Naive thymus-derived CD8-positive, alpha-beta T cell (primary cell): ENCODE measurements around the gene TBC1D8. TPM values are rescaled to one million over a fixed set of nuclear protein-coding genes. Genes with fewer than 3 reads are reported as not detected.
"Not testable (repeated sequence)": the region's sequence is repeated elsewhere in the genome, so short reads cannot be mapped to it uniquely, and the experiment has no call there.

ENCODE experiments used
- ATAC-seq, 2 donors: fragments of 150-1000 bp; cut with Tn5 transposase in 1 of 2; sonication (Bioruptor Pico), chemical (Tn5 transposase) in 1 of 2; 1 replicate in 1 of 2; 2 replicates in 1 of 2; pipeline ENCODE4 v1.10.0; 2021; ENCODE audit warnings: mild to moderate bottlenecking in 2 of 2, moderate library complexity in 2 of 2
- POLR2A ChIA-PET: fragments of 350-600 bp; sonication (Branson Sonifier 250); formaldehyde crosslinking; loops from one replicate; lab custom pipeline; 2021; ENCODE audit warnings: antibody characterized with exemption; lab: Charles Lee
- DNase-seq, 10 donors: peaks; one replicate each; pipeline versions ENCODE4 v3.0.0 to v3.0.0-alpha.2; 2020 to 2022
- H3K27ac Mint-ChIP-seq, 10 donors: one replicate each; pipeline ENCODE4 v1.8.0; 2020 to 2022; ENCODE audit warnings: mild to moderate bottlenecking in 10 of 10, mixed read lengths in 10 of 10, moderate library complexity in 4 of 10, inconsistent platforms in 1 of 10
- H3K27me3 Mint-ChIP-seq, 5 donors: one replicate each; pipeline ENCODE4 v1.8.0; 2021 to 2022; ENCODE audit warnings: mixed read lengths in 5 of 5
- H3K36me3 Mint-ChIP-seq, 3 donors: one replicate each; pipeline ENCODE4 v1.8.0; 2020 to 2022; ENCODE audit warnings: mixed read lengths in 3 of 3, mild to moderate bottlenecking in 2 of 3, inconsistent platforms in 1 of 3
- H3K4me1 Mint-ChIP-seq, 4 donors: one replicate each; pipeline ENCODE4 v1.8.0; 2021 to 2022; ENCODE audit warnings: mixed read lengths in 4 of 4
- H3K4me3 Mint-ChIP-seq, 10 donors: one replicate each; pipeline ENCODE4 v1.8.0; 2020 to 2022; ENCODE audit warnings: mild to moderate bottlenecking in 10 of 10, mixed read lengths in 10 of 10, moderate library complexity in 6 of 10, inconsistent platforms in 1 of 10
- H3K9me3 Mint-ChIP-seq, 9 donors: one replicate each; pipeline ENCODE4 v1.8.0; 2020 to 2022; ENCODE audit warnings: mixed read lengths in 9 of 9, mild to moderate bottlenecking in 3 of 9, inconsistent platforms in 1 of 9, moderate library complexity in 1 of 9
- polyA plus RNA-seq, 3 donors: library from polyadenylated mRNA; unstranded; fragments of 300-500 nt; fragmentation: Illumina TruSeq; gene quantifications; one replicate each; pipeline ENCODE4 v1.2.3, GENCODE V29; 2021
- total RNA-seq, 8 experiments: library from RNA in 2 of 8; stranded (reverse) in 2 of 8; gene quantifications; one replicate each; pipeline ENCODE4 v1.2.3 and lab custom pipeline; 2021 to 2026

Gene TBC1D8
- total and polyA plus RNA-seq, 5 experiments from 2014 or later = 0.20 to 2.6 (median 0.66) TPM

DNA sequence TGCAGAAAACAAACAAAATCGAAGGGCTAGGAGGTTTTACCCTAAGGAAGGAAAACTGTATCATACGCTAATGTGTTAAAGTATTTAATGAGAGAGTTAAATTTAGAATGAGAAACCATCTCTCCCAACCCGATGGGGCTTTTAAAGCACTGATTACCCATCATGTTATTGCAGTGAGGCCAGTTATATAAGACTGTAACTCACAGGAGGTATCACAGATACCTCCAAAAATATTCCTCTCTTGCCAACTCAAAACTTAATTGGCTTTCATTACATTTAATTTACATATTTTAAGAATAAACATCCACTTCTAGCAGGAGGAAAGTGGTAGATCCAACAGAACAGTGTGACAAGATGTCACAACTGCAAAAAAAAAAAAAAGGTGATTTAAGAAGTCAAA lies 92.8 kb downstream of the TBC1D8 start:
- POLR2A ChIA-PET = no interaction called here
- ATAC-seq = no peak
- no peak overlapping the region for H3K4me3 Mint-ChIP-seq

DNA sequence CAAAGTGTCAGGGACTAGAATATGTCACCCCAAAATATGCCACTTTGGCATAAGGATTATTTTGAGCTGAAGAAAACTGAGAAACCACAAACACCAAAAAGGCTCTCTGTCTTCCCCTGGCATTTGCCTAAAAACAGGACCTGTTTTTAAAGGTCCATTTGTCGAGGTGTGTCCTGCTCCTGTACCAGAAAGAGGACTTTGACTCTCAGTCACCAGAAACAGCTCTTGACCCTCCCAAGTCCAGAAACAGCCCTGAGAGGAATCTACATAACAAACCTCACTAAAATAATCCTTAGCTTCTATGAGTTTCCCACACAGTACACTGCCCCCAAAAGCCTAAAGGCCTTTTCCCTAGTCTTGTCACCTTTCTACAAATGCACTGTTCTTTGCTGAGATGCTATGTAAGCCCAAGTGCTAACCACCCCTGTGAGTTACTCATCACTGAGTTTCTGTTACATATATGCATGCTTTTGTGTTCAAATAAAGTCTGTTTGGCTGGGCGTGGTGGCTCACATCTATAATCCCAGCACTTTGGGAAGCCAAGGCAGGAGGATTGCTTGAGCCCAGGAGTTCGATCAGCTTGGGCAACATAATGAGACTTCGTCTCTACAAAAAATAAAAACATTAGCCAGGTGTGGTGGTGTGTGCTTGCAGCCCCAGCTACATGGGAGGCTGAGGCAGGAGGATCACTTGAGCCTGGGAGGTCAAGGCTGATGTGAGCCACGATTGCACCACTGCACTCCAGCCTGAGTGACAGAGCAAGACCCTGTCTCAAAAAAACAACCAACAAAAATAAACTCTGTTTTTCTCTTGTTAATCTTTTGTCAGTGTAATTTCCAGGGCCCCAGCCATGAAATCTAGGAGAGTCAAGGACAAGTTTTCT lies 93.9 kb downstream of the TBC1D8 start:
- Mint-ChIP-seq H3K27ac (no peak overlapping the region), H3K36me3 (no peaks in the 10 kb centered on the region), H3K9me3 (no peaks in the 10 kb centered on the region), H3K4me1 (no peaks in the 10 kb centered on the region), H3K4me3 (no peak overlapping the region), H3K27me3 (peaks cover 0 to 7% (median 0%) of the 10 kb centered on the region in 5 donors)
- ATAC-seq (no peak), DNase-seq (no peak)
- POLR2A ChIA-PET = no interaction called here

More for the DNA sequence above, 92.8 kb downstream of the TBC1D8 start:
- Mint-ChIP-seq H3K4me1 (no peaks in the 10 kb centered on the region), H3K27me3 (peaks cover 0 to 7% (median 0%) of the 10 kb centered on the region in 5 donors), H3K9me3 (no peaks in the 10 kb centered on the region), H3K27ac (no peak overlapping the region), H3K36me3 (no peaks in the 10 kb centered on the region)
- DNase-seq = no peak

DNA sequence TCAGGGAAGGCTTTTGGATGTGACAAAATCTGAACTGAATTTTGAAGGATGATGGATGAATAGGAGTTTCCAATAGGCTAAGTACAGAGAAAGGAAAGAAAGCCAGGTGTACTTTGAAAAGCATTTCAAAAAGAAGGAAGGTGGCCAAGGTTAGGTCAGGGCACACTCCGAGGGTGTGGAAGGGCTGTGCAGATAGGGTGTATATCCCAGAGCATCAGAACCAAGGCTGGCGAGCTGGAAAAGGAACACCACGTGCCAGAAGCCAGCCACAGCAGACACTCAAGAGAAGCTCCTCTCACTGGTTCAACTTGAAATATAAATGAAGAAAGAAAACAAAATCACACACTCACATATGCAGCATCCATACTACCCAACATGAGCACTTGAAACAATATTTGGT lies 98.1 kb downstream of the TBC1D8 start:
- Mint-ChIP-seq H3K27ac (no peak overlapping the region), H3K36me3 (peaks cover 0 to 3% (median 0%) of the 10 kb centered on the region in 3 donors), H3K9me3 (peaks cover 0 to 2% (median 0%) of the 10 kb centered on the region in 9 donors), H3K27me3 (no peaks in the 10 kb centered on the region), H3K4me1 (no peaks in the 10 kb centered on the region), H3K4me3 (no peak overlapping the region)
- DNase-seq (no peak), ATAC-seq (no peak)
- POLR2A ChIA-PET = no interaction called here

DNA sequence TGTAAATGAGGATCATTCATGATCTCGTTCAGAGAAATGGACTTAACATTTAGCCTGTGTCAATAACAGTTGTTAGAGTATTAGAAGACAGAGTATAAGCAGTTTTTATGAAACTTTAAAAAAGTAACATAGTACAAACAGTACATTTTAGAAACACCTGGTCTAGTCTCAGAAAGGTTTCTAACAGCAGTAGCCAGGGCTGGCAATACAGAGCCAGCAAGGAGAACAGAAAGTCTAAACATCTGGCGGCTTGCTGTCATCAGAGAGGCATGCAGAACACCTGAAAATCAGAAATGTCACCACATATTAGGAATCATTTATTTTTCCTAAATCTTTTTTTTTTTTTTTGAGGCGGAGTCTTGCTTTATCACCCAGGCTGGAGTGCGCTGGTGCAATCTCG lies 99.0 kb downstream of the TBC1D8 start:
- peaks cover 0 to 2% (median 0%) of the 10 kb centered on the region in 9 donors for H3K9me3 Mint-ChIP-seq
- POLR2A ChIA-PET = no interaction called here
- H3K27ac Mint-ChIP-seq = no peak overlapping the region
- H3K4me3 Mint-ChIP-seq = no peak overlapping the region
- no peaks in the 10 kb centered on the region for H3K27me3 Mint-ChIP-seq
- H3K36me3 Mint-ChIP-seq = peaks cover 0 to 3% (median 0%) of the 10 kb centered on the region in 3 donors
- H3K4me1 Mint-ChIP-seq = no peaks in the 10 kb centered on the region
- ATAC-seq (no peak), DNase-seq (no peak)

DNA sequence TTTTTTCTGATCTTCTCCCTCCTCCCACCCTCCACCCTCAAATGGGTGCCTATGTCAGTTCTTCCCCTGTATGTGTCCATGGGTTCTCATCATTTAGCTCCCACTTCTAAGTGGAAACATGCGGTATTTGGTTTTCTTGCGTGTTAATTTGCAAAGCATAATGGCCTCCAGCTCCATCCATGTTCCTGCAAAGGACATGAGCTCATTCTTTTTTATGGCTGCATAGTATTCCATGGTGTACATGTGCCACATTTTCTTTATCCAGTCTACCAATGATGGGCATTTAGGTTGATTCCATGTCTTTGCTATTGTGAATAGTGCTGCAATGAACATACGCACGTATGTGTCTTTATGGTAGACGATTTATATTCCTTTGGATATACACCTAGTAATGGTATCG lies 100.3 kb downstream of the TBC1D8 start:
- H3K36me3 Mint-ChIP-seq, H3K27ac Mint-ChIP-seq, POLR2A ChIA-PET, H3K27me3 Mint-ChIP-seq, DNase-seq, ATAC-seq, H3K4me3 Mint-ChIP-seq, H3K9me3 Mint-ChIP-seq, H3K4me1 Mint-ChIP-seq: not testable (repeated sequence)

DNA sequence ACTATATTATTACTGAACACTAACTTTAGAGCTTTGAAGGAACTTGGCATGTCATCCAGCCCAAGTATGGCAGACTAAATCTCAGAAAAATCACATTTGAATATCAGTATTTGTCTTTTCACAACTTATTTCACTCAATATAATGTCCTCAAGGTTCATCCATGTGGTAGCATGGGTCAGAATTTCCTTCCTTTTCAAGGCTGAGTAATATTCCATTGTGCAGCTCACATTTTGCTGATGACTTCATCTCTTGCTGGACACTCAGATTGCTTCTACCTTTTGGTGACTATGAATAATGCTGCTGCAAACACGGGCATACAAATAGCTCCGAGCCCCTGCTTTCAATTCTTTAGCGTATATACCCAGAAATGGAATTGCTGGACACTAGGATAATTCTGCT lies 102.4 kb downstream of the TBC1D8 start:
- no peak for DNase-seq
- no peak for ATAC-seq
- Mint-ChIP-seq H3K4me3 (no peak overlapping the region), H3K27me3 (no peaks in the 10 kb centered on the region), H3K36me3 (peaks cover 0 to 3% (median 0%) of the 10 kb centered on the region in 3 donors), H3K27ac (no peak overlapping the region), H3K4me1 (no peaks in the 10 kb centered on the region), H3K9me3 (peaks cover 0 to 2% (median 0%) of the 10 kb centered on the region in 9 donors)
- POLR2A ChIA-PET = no interaction called here

DNA sequence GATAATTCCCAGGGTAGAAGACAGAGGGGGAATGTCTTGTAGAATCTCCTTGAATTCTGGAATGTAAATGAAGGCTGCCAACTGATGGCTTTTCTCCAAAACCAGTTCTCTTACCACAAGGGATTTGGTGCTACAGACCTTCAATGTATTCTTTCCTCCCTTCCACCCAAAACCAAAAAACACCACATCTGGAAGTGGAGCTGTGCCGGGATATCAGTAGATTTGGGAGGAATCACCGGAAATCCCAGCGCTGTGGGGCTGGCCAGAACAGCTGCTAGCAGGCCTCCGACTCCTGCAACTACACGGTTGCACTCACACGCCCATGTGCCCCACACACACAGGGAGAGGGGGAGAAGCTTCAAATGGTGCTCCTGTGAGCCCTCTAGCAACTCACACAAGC lies 103.4 kb downstream of the TBC1D8 start:
- ATAC-seq = no peak
- Mint-ChIP-seq H3K27me3 (no peaks in the 10 kb centered on the region), H3K27ac (peak overlapping the region in 1 of 10 donors; percentile 3), H3K4me3 (no peak overlapping the region), H3K9me3 (peaks cover 0 to 2% (median 0%) of the 10 kb centered on the region in 9 donors), H3K4me1 (no peaks in the 10 kb centered on the region), H3K36me3 (peaks cover 0 to 3% (median 0%) of the 10 kb centered on the region in 3 donors)
- POLR2A ChIA-PET = no interaction called here
- no peak for DNase-seq

DNA sequence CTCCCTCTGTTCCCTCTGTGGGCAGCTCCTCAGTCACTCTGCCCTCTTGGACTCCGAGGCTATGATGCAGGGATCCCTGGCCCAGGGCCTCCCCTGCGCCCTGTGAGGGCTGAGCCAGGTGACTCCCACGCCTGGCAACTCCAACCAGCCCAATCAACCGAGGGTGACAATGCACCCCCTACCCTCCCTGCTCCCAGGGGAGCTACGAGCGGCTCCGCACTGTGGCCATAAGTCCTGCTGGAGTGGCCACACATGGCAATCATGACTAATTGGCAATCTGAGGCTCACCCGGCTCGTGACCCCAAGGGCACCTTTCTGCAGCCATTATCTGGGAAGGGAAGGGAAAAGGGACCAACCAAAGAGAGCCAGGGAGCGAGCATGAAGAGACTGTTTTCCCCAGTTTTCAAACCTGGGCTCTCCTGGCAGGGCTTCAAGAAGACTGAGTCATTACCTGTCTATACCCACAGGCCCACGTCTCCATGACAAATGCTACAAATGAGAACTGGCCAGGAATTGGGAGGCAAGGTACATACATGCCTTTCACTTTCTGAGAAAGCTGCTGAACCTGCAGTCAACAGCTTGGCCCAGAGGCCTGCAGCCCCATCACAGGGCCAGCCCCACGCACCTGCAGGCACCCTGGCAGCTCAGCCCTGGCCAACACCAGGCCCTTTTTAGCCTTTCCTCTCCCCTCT lies 104.0 kb downstream of the TBC1D8 start:
- DNase-seq (no peak), ATAC-seq (no peak)
- POLR2A ChIA-PET = no interaction called here
- Mint-ChIP-seq H3K27ac (no peak overlapping the region), H3K36me3 (peaks cover 0 to 3% (median 0%) of the 10 kb centered on the region in 3 donors), H3K9me3 (peaks cover 0 to 2% (median 0%) of the 10 kb centered on the region in 9 donors), H3K4me1 (no peaks in the 10 kb centered on the region), H3K4me3 (no peak overlapping the region), H3K27me3 (no peaks in the 10 kb centered on the region)

DNA sequence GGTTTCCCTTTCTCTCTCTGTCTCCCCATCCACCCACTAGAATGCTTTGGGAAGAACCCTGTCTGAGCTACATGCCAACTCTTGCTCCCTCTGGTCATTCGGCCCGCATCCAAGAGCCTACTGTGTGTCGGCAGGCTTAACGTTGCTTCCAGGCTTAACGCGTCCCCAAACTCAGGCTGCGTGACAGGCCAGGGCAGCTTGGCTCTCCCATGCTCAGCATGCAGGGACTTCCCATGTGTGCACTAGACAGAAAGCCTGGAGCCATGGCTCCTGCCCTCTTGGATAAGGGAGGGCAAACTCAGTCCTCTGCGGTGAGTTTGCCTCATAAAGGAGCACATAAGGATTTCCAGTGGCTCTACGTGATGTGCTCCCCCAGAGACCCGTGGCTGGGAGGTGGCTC lies 105.9 kb downstream of the TBC1D8 start:
- Mint-ChIP-seq H3K9me3 (peaks cover 0 to 2% (median 0%) of the 10 kb centered on the region in 9 donors), H3K4me1 (no peaks in the 10 kb centered on the region), H3K27me3 (peaks cover 0 to 2% (median 0%) of the 10 kb centered on the region in 5 donors), H3K36me3 (peaks cover 0 to 3% (median 0%) of the 10 kb centered on the region in 3 donors), H3K4me3 (no peak overlapping the region), H3K27ac (peak overlapping the region in 1 of 10 donors; percentile 28)
- DNase-seq = no peak
- POLR2A ChIA-PET = no interaction called here
- no peak for ATAC-seq

DNA sequence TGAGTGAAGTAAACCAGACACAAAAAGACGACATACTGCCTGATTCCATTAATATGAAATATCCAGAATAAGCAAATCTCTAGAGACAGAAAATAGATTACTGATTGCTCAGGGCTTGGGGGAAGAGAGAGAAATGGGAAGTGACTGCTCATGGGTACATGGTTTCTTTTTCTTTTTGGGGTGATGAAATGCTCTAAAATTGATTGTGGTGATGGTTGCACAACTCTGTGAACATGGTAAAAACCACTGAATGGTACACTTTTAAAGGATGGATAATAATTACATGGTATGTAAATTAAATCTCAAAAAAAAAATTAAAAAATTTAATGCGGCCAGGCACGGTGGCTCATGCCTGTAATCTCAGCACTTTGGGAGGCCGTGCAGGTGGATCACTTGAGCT lies 109.8 kb downstream of the TBC1D8 start:
- POLR2A ChIA-PET = no interaction called here
- peaks cover 0 to 2% (median 0%) of the 10 kb centered on the region in 5 donors for H3K27me3 Mint-ChIP-seq
- no peak for ATAC-seq
- no peak overlapping the region for H3K27ac Mint-ChIP-seq
- H3K4me3 Mint-ChIP-seq = no peak overlapping the region
- H3K36me3 Mint-ChIP-seq = no peaks in the 10 kb centered on the region
- no peak for DNase-seq
- H3K9me3 Mint-ChIP-seq = no peaks in the 10 kb centered on the region
- H3K4me1 Mint-ChIP-seq = no peaks in the 10 kb centered on the region

DNA sequence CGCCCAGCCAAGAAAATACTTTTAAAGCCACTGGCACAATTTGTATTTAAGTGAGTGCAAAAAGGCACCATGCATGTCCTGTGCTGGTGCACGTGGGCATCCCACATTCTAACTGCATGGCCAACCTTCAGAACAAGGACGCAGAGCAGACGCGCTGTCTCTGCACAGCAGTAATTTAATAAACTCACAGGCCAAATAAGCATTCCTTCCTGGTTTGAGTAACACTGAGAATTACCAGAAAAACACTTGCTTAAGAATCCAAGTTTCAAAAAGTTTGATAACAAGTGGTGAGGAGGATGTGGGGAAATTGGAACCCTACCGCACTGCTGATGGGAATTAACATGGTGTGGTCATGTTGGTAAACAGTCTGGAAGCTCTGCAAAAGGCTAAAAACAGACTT lies 110.4 kb downstream of the TBC1D8 start:
- Mint-ChIP-seq H3K27me3 (peaks cover 0 to 2% (median 0%) of the 10 kb centered on the region in 5 donors), H3K4me1 (no peaks in the 10 kb centered on the region), H3K9me3 (no peaks in the 10 kb centered on the region), H3K4me3 (no peak overlapping the region), H3K36me3 (no peaks in the 10 kb centered on the region), H3K27ac (peak overlapping the region in 1 of 10 donors; percentile 75)
- POLR2A ChIA-PET = no interaction called here
- no peak for ATAC-seq
- DNase-seq = no peak

DNA sequence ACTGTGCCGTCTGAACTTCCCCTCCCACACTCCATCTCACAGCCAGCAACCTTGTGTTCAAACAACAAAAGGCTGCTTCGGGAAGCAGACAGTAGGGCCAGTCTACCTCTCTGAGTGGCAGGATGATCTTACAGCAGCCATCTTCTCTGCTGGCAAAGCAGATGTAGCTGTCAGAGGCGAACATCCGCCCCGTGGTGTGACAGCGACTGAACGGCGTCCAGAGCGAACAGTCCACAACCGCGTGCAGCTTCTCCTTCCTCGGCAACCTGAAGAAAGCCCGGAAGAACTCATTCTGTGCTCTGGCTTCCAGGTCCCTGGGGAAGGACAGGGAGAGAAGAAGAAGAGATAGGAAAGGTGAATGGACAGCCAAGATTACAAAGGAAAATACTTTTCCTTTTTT lies 111.1 kb downstream of the TBC1D8 start:
- Mint-ChIP-seq H3K27ac (no peak overlapping the region), H3K4me3 (no peak overlapping the region), H3K4me1 (no peaks in the 10 kb centered on the region), H3K27me3 (peaks cover 0 to 2% (median under 1%) of the 10 kb centered on the region in 5 donors), H3K9me3 (no peaks in the 10 kb centered on the region), H3K36me3 (no peaks in the 10 kb centered on the region)
- POLR2A ChIA-PET = no interaction called here
- no peak for DNase-seq
- ATAC-seq = no peak
